Raji (cell line): ENCODE data around the gene TELO2.

Experiments
- POLR2A ChIP-seq: IDR thresholded peaks from 2 replicates; pipeline ENCODE4 v1.6.1; 2011; ENCODE audit warnings: low read depth, low read length, control low read depth; ENCODE audit not compliant: insufficient read depth

Gene TELO2

GRCh38 chr16:1510272-1510671 lies 17.1 kb downstream of the TELO2 start:
- no peak for TF ChIP-seq POLR2A

- TF ChIP-seq POLR2A = no peak
Observed at GRCh38 chr16:1510941-1511351, 17.8 kb downstream of the TELO2 start.

GRCh38 chr16:1511662-1512569 lies 18.8 kb downstream of the TELO2 start:
- TF ChIP-seq POLR2A = no peak

DNA sequence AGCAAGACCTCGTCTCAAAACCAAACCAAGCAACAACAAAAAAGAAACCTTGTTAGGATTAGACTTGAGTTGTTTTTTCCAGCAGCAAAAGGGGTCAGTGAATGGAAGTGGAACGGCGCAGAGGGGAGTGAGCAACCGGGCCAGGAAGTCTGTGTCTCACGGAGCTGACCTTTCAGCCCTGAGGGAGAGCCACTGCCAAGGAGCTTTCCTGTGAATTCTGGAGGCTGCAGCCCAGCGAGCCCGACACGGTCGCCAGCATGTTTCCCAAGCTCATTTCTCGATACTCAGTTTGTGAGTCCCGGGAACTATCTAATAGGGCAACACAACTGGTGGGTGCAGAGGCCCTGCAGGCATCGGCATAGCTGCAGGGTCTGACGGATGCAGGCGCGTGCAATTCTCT lies 19.6 kb downstream of the TELO2 start:
- TF ChIP-seq POLR2A = no peak

GRCh38 chr16:1514507-1514906 lies 21.3 kb downstream of the TELO2 start:
- TF ChIP-seq POLR2A = no peak

- no peak for TF ChIP-seq POLR2A
Observed at GRCh38 chr16:1518626-1519135, 25.5 kb downstream of the TELO2 start.

GRCh38 chr16:1519831-1520230 lies 26.7 kb downstream of the TELO2 start:
- no peak for TF ChIP-seq POLR2A

DNA sequence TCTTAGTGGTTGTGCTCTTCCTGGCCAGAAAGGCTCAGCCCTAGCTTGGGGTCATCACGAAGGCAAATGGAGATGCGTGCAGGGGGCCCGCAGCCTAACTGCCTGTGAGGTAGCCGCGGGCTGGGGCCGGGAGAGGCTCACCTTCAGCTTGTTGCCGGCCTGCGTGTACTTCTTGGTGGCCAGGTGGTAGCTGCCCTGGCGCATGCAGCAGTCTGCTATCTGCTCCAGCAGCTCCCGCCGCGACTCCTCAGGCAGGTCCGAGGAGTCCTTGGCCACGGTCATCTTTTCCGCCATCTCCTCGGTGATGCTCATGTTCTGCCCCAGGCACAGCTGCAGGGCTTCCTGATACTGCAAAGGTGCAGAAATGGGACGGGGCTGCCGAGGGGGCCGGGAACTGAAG lies 27.3 kb downstream of the TELO2 start:
- TF ChIP-seq POLR2A = no peak

- TF ChIP-seq POLR2A = no peak
Observed at GRCh38 chr16:1523581-1524245, 30.6 kb downstream of the TELO2 start.

DNA sequence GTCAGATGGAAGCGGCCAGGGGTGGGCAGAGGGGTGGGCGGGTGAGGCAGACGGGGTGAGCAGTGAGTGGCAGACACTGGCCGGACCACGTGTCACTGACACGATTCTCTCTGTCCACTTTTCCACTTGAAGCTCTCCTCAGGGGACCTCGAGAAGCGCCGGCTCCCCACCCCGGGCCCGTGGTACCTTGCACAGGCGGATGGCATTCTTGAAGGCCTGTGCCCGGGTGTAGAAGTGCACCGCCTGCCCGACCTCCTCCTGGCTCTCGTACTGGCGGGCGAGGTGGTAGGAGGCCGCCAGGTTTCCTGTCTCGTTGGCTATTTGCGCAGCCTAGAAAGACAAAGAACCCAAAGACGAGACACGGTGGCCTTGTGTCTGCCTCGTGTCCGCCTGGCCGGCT lies 31.2 kb downstream of the TELO2 start:
- TF ChIP-seq POLR2A = no peak

GRCh38 chr16:1525871-1526607 lies 32.9 kb downstream of the TELO2 start:
- no peak for TF ChIP-seq POLR2A

DNA sequence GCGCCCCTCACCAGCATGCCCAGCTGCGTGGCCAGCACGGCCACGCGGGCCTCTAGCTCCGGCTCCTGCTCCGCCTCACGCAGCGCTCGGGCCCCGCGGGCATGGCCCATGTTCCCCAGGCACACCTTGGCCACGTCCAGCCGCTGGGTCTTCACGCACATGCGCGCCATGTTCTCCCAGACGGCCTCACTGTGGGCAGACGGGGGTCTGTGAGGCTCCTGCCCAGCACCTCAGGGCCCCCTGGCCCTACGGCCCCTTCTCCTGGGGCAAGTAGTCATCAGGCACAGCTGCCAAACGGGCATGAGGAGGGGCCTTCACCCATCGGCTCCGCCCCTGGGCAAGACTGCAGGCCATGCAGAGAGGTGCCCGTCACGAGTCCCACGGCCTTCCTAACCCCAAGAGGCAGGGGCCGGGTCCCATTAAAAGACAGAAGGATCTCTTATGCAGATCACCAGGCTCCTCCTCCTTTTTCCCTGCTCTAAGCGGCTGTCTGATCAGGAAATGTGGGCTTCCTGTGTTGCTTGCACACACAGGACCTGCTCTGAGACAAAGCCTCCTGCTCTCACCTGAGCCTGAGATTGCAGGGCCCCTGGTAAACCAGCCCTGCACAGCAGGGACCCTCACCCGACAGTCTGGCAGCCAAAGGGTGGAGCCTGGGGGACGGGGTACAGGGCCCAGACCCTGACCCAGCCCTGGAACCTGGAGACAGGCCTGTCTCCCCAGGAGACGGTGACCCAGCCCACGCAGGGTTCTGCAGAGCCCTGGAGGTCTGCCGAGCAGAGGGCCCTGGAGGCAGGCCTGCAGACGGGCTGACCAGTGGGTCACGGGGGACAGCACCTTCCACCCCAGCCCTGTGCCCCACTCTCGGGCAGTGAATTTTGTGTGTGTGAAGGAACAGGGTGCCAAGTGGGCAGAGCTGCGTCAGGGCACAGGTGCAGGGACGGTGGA lies 33.7 kb downstream of the TELO2 start:
- no peak for TF ChIP-seq POLR2A

DNA sequence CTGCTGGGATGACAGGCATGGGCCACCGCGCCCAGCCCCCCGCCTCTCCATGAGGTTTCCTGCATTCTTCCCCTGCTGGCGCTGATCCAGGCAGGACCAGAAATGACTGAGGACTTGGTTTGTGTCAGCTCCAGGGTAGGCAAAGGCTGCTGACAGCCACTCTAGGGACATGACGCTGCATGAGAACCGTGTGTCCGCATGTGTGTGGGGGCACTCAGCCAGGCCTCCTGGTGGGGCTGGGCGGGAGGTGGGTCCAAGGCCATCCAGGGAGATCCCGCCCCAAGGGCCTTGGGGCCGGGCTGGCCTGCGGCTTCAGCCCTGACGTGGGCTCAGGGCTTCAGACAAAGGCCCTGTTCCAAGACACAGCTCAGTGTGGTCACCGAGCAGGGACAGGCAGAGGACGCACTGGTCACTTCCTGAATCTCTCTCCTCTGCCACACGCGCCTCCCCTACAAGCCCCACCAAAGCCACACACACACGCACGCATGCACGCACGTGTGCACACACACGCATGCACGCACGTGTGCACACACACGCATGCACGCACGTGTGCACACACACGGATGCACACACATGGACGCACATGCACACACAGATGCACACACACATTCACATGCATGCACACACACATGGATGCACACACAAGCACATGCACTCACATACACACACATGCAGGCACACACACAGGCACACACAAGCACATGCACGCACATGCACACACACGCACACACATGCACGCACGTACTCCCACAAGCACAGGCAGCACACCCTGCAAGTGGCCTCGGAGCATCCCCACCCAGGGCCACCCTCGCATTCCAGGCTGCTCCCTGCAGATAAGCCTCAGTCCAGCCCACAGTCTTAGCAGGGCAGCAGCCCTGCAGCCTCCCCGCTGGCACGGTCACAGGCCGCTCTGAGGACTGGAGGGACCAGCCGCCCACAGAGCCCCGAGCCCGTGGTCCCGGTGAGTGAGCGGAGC lies 35.0 kb downstream of the TELO2 start:
- TF ChIP-seq POLR2A = no peak
